Smooth muscle cell (in vitro differentiated cells): ENCODE data around the gene RPGR. TPM values are rescaled to one million over a fixed set of nuclear protein-coding genes. Genes with fewer than 3 reads are reported as not detected.

Source experiments
- DNase-seq: peaks from one replicate; lab custom pipeline; 2025; ENCODE audit not compliant: unreplicated experiment; lab: John Stamatoyannopoulos, UW
- H2AFZ ChIP-seq: fragments of 200-600 bp; sonication (generic); 2 replicates; pipeline ENCODE4 v1.6.0; 2016; ENCODE audit warnings: antibody characterized with exemption, low read depth, mild to moderate bottlenecking
- H3F3A ChIP-seq: fragments of 200-600 bp; sonication (generic); 2 replicates; pipeline ENCODE4 v1.6.0; 2017; ENCODE audit warnings: antibody characterized with exemption, low read depth
- H3K27ac ChIP-seq: fragments of 200-600 bp; sonication (generic); 2 replicates; pipeline ENCODE4 v1.5.1; 2016; ENCODE audit warnings: low read depth, mild to moderate bottlenecking
- H3K27me3 ChIP-seq: fragments of 200-600 bp; sonication (generic); 2 replicates; pipeline ENCODE4 v1.6.1; 2016; ENCODE audit warnings: low read depth, mild to moderate bottlenecking
- H3K36me3 ChIP-seq: fragments of 200-600 bp; sonication (generic); 2 replicates; pipeline ENCODE4 v1.5.1; 2016; ENCODE audit warnings: low read depth
- H3K4me1 ChIP-seq: fragments of 200-600 bp; sonication (generic); 2 replicates; pipeline ENCODE4 v1.5.1; 2016; ENCODE audit warnings: low read depth
- H3K4me2 ChIP-seq: fragments of 200-600 bp; sonication (generic); 2 replicates; pipeline ENCODE4 v1.6.0; 2016; ENCODE audit warnings: mild to moderate bottlenecking
- H3K4me3 ChIP-seq: fragments of 200-600 bp; sonication (generic); 2 replicates; pipeline ENCODE4 v1.5.1; 2016; ENCODE audit warnings: mild to moderate bottlenecking
- H3K79me2 ChIP-seq: fragments of 200-600 bp; sonication (generic); 2 replicates; pipeline ENCODE4 v1.6.0; 2016; ENCODE audit warnings: low read depth, mild to moderate bottlenecking
- H3K9ac ChIP-seq: fragments of 200-600 bp; sonication (generic); 2 replicates; pipeline ENCODE4 v1.6.0; 2016; ENCODE audit warnings: low read depth
- H3K9me3 ChIP-seq: fragments of 200-600 bp; sonication (generic); replicated peaks from 2 replicates; pipeline ENCODE4 v1.5.1; 2016; ENCODE audit warnings: low read depth
- H4K20me1 ChIP-seq: fragments of 200-600 bp; sonication (generic); 2 replicates; pipeline ENCODE4 v1.6.0; 2016; ENCODE audit warnings: low read depth
- WGBS: methylation state at CpG from one replicate; pipeline ENCODE4 v1.1.7; 2016; ENCODE audit warnings: low lambda C conversion rate; 5-methylcytosine and 5-hydroxymethylcytosine counted together
- polyA plus RNA-seq: library from polyadenylated mRNA; unstranded; fragments of >200 nt; fragmentation: Nextera tagmentation; extraction: Ambion mirVana; gene quantifications from 2 replicates; pipeline ENCODE4 v1.2.1, GENCODE V29; 2016
- total RNA-seq: library from RNA; depleted of rRNA; stranded (reverse); fragments of >200 nt; gene quantifications from 2 replicates; pipeline ENCODE4 v1.2.3, GENCODE V29; 2014
- TF ChIP-seq, protein P1 (sequence below): fragments of 200-600 bp; sonication (generic); IDR thresholded peaks from 2 replicates; pipeline ENCODE4 v1.5.1; 2017; ENCODE audit warnings: borderline replicate concordance, mild to moderate bottlenecking, antibody characterized with exemption; ENCODE audit not compliant: insufficient read depth, poor library complexity, severe bottlenecking

The RPGR gene
- total and polyA plus RNA-seq, 2 experiments from 2014 or later, result 2.4 to 11.5 TPM

DNA sequence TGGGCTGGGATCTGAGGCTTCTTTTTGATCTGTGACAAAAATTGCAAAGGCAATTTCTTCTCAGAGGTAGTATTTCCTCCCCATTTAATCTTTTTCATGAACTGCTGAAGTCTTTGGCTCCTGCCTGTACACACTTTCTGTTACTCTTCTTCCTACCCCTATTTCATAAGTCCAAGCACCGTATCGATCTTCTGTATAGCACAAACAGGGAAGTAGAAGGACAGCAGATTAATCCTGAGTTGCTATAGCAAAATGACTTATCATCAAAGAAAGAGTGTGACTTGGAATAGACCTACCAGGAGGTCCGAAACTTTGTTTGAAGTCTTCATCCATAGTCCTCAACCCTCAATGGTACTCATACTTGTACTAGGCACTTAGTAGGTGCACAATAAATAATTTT is 47.1 kb upstream of the RPGR start:
- no peaks in the 10 kb centered on the region for H3K27me3 ChIP-seq
- no peaks in the 10 kb centered on the region for H3K9me3 ChIP-seq
- TF ChIP-seq, protein P1, sequence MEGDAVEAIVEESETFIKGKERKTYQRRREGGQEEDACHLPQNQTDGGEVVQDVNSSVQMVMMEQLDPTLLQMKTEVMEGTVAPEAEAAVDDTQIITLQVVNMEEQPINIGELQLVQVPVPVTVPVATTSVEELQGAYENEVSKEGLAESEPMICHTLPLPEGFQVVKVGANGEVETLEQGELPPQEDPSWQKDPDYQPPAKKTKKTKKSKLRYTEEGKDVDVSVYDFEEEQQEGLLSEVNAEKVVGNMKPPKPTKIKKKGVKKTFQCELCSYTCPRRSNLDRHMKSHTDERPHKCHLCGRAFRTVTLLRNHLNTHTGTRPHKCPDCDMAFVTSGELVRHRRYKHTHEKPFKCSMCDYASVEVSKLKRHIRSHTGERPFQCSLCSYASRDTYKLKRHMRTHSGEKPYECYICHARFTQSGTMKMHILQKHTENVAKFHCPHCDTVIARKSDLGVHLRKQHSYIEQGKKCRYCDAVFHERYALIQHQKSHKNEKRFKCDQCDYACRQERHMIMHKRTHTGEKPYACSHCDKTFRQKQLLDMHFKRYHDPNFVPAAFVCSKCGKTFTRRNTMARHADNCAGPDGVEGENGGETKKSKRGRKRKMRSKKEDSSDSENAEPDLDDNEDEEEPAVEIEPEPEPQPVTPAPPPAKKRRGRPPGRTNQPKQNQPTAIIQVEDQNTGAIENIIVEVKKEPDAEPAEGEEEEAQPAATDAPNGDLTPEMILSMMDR, result no peak
- 84% methylated on average over 3 of the region's 3 CpGs for WGBS
- no peaks in the 10 kb centered on the region for H4K20me1 ChIP-seq
- no peak overlapping the region for H3K27ac ChIP-seq
- H3K4me2 ChIP-seq, result no peak overlapping the region
- no peaks in the 10 kb centered on the region for H3K4me1 ChIP-seq
- H3K9ac ChIP-seq, result no peak overlapping the region
- H3K4me3 ChIP-seq, result no peak overlapping the region
- no peak for DNase-seq
- H3K36me3 ChIP-seq, result no peaks in the 10 kb centered on the region
- no peaks in the 10 kb centered on the region for H3F3A ChIP-seq
- no peak overlapping the region for H2AFZ ChIP-seq
- no peaks in the 10 kb centered on the region for H3K79me2 ChIP-seq

DNA sequence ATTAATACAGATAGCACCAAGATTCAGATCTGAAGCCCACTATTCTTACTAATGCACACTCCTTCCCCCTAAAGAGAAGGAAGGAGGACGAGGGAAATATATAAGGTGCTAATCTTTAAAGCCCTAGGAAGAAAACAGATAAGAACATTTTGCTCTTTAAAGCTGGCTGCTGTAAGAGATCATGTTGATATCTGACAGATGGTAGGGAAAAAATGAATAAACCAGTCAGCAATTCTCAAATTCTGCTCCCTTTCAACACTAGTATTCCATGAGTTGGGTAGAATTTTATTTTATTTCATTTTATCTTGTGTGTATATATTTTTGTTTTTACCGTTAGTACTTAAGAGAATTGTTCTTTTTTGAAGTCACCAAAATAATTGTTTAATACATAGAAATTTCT is 44.3 kb upstream of the RPGR start:
- no peak overlapping the region for H3K4me2 ChIP-seq
- no peak overlapping the region for H3K27ac ChIP-seq
- no peak overlapping the region for H2AFZ ChIP-seq
- no peaks in the 10 kb centered on the region for H3K9me3 ChIP-seq
- DNase-seq, result no peak
- H4K20me1 ChIP-seq, result no peaks in the 10 kb centered on the region
- H3K4me3 ChIP-seq, result no peak overlapping the region
- no peaks in the 10 kb centered on the region for H3K4me1 ChIP-seq
- no peaks in the 10 kb centered on the region for H3K36me3 ChIP-seq
- no peaks in the 10 kb centered on the region for H3K27me3 ChIP-seq
- no peaks in the 10 kb centered on the region for H3F3A ChIP-seq
- no peaks in the 10 kb centered on the region for H3K79me2 ChIP-seq
- TF ChIP-seq, protein P1, result no peak
- WGBS, result 53% methylated on average over 2 of the region's 2 CpGs
- no peak overlapping the region for H3K9ac ChIP-seq

DNA sequence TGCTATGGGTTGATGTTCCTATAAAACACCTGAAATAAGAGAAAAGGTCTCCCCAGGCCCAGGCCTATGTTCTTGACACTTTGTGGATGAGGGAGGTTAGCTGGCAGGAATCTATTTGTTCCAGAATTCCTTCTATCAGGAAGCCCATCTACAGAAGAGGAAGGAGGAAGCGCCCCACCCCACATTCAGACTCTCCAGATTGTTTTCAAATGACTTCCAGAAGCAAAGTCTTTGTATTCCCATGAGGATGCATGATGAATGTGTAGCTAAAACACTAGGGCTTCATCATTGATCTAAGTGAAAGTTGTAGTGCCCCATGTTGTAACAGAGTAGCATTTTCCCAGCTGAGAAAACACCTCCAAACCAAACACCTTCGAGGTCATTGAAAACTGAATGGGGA is 41.5 kb upstream of the RPGR start:
- WGBS, result 60% methylated on average over 2 of the region's 2 CpGs
- no peak overlapping the region for H3K9ac ChIP-seq
- no peaks in the 10 kb centered on the region for H3K4me1 ChIP-seq
- H3F3A ChIP-seq, result no peaks in the 10 kb centered on the region
- DNase-seq, result no peak
- no peak overlapping the region for H2AFZ ChIP-seq
- no peak overlapping the region for H3K4me2 ChIP-seq
- H4K20me1 ChIP-seq, result no peaks in the 10 kb centered on the region
- H3K36me3 ChIP-seq, result no peaks in the 10 kb centered on the region
- no peak overlapping the region for H3K4me3 ChIP-seq
- no peak overlapping the region for H3K27ac ChIP-seq
- no peaks in the 10 kb centered on the region for H3K9me3 ChIP-seq
- no peaks in the 10 kb centered on the region for H3K27me3 ChIP-seq
- H3K79me2 ChIP-seq, result no peaks in the 10 kb centered on the region
- TF ChIP-seq, protein P1, result no peak

DNA sequence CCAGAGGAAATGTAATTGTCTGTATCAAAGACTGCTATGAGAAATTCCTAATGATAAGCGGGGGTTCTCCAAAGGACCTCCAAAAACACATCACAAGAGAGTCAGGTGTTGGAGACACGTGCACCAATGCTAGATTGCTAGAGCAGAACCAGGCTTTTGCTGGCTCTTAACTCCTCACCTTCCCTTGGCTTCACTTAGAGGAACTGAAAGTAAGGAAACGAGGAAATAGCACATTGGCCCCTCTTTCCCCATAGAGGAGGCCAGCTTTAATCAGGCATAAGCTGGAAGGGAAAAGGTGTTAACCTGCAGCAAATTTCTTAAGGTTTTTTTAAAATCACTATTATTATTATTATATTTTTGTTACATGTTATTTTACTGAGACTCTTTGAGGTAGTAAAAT is 38.6 kb upstream of the RPGR start:
- no peak for DNase-seq
- 42% methylated on average over 3 of the region's 3 CpGs for WGBS
- H2AFZ ChIP-seq, result no peak overlapping the region
- no peaks in the 10 kb centered on the region for H3K79me2 ChIP-seq
- H3K4me3 ChIP-seq, result no peak overlapping the region
- H3K4me2 ChIP-seq, result no peak overlapping the region
- H3K27me3 ChIP-seq, result no peaks in the 10 kb centered on the region
- no peak overlapping the region for H3K27ac ChIP-seq
- no peaks in the 10 kb centered on the region for H4K20me1 ChIP-seq
- H3K4me1 ChIP-seq, result no peaks in the 10 kb centered on the region
- H3K36me3 ChIP-seq, result no peaks in the 10 kb centered on the region
- H3K9me3 ChIP-seq, result no peaks in the 10 kb centered on the region
- no peaks in the 10 kb centered on the region for H3F3A ChIP-seq
- H3K9ac ChIP-seq, result no peak overlapping the region
- TF ChIP-seq, protein P1, result no peak
